GM06990 (cell line): Measurements from ENCODE around the gene AKAIN1.

Experiments
- DNase-seq: peaks from one replicate; pipeline ENCODE4 v3.0.0-alpha.2; 2011; ENCODE audit not compliant: insufficient read length; ENCODE audit errors: extremely low read depth
- H3K27me3 ChIP-seq: replicated peaks from 2 replicates; pipeline ENCODE4 v1.6.0; 2011; ENCODE audit warnings: low read length; ENCODE audit not compliant: control insufficient read depth, insufficient read depth
- H3K36me3 ChIP-seq: 2 replicates; pipeline ENCODE4 v1.5.1; 2011; ENCODE audit warnings: low read length; ENCODE audit not compliant: control insufficient read depth, insufficient read depth
- H3K4me3 ChIP-seq: replicated peaks from 2 replicates; pipeline ENCODE4 v1.5.1; 2011; ENCODE audit warnings: low read depth, mild to moderate bottlenecking, control low read depth, low read length
- TF ChIP-seq, protein P1 (sequence below): IDR thresholded peaks from 2 replicates; pipeline ENCODE4 v1.5.1; 2011; ENCODE audit warnings: low read length, control low read depth, mild to moderate bottlenecking, inconsistent platforms; ENCODE audit not compliant: insufficient read depth, poor library complexity, severe bottlenecking

AKAIN1 gene

DNA sequence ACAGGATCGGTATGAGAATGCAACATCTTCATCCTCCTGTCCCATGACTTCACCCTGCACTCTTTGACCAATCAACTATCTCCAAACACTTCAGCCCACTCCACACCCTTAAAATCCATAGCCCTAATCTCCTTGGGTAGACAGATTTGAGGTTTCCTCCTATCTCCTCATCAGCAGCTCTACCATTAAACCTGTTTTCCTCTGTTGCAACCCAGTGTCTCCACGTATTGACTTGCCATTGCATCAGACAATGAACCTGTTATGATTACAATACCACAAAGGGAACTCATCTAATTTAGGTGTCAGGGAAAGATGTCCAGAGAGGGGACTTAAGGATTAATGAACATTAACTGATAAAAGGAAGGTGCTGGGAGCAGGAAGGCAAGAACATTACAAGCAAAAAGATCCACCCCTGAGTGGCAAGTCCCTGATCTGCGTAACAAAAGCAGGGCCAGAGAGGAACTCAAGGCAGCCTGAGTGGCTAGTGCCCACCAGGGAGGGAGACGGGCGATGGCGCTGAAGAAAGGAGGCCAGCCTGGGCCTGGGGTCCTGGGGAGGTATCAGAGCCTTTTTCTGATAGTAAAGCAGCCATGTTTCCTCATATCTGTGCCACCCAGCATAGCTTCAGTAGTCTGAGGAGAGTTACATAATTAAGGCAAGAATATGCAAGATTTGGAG, 44.6 kb downstream of the AKAIN1 start:
- TF ChIP-seq, protein P1, sequence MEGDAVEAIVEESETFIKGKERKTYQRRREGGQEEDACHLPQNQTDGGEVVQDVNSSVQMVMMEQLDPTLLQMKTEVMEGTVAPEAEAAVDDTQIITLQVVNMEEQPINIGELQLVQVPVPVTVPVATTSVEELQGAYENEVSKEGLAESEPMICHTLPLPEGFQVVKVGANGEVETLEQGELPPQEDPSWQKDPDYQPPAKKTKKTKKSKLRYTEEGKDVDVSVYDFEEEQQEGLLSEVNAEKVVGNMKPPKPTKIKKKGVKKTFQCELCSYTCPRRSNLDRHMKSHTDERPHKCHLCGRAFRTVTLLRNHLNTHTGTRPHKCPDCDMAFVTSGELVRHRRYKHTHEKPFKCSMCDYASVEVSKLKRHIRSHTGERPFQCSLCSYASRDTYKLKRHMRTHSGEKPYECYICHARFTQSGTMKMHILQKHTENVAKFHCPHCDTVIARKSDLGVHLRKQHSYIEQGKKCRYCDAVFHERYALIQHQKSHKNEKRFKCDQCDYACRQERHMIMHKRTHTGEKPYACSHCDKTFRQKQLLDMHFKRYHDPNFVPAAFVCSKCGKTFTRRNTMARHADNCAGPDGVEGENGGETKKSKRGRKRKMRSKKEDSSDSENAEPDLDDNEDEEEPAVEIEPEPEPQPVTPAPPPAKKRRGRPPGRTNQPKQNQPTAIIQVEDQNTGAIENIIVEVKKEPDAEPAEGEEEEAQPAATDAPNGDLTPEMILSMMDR: no peak
- no peaks in the 10 kb centered on the region for H3K36me3 ChIP-seq
- DNase-seq: no peak
- no peaks in the 10 kb centered on the region for H3K27me3 ChIP-seq
- no peak overlapping the region for H3K4me3 ChIP-seq

DNA sequence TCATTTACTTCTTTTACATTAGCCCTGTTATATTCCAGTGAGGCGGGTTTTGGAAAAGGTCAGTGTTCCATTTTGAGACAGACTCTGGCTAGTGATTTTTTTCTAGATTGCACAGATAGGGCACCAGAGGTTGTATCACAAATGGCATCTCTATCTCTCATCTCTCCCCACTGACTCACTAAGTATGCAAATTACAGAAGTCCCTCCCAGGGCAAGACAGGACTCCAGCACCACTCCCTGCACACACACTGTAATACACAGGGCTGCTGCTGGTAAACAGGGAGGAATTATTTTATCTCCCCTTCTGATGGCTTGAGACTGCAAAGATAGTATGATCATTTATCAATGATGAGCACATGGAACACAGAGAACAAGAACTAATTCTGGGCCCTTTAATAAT, 46.2 kb downstream of the AKAIN1 start:
- TF ChIP-seq, protein P1: no peak
- H3K36me3 ChIP-seq: no peaks in the 10 kb centered on the region
- H3K4me3 ChIP-seq: no peak overlapping the region
- no peak for DNase-seq
- H3K27me3 ChIP-seq: no peaks in the 10 kb centered on the region

DNA sequence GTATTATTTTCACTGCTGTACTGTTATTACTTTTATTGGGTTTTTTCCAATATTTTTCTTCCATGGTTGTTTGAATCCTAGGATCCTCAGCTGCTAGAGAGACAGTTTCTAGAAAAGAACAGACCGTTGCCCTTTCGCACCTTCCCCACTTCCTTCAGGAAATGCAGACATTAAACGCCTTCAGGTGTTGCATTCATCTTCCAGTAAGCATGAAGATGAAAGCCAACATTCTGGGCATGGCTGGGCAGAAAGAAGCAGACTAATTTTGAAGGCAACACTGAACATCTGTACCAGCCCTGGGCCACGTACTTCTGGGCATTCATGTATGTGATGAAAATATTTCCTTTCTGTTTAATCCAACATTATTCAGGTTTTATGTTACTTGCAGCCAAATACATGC, 51.0 kb downstream of the AKAIN1 start:
- TF ChIP-seq, protein P1: no peak
- no peak overlapping the region for H3K4me3 ChIP-seq
- DNase-seq: no peak
- no peaks in the 10 kb centered on the region for H3K27me3 ChIP-seq
- no peaks in the 10 kb centered on the region for H3K36me3 ChIP-seq

DNA sequence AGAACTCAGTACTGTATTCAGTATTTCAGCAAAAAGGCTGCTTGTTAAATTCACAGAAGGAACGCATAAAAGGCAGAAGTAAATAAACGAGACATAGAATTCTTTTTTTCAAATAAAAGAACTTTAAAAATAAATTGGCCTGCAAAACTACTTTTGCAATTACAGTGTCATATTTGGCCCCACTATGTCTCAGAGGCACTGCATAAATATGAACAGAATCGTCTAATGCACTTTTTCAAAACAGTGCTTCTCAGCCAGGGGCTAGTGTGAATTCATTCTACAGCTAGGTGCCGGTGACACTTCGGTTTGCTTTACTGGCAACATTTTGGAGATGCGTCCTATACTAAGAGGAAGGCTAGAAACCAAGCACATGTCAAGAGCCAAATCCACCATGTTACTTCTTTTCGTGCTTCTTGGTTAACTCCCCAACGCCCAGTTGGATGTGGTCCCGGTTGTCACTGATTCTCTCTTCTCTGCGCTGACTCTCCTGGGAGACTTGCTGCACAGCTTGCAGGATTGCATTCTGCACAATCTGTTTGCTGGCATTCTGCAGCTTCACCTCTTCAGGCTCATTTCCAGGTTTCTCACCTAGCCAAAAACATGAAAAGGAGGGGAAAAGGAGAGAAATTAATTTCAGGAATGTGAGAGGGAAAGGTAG, 51.8 kb downstream of the AKAIN1 start:
- DNase-seq: no peak
- H3K4me3 ChIP-seq: no peak overlapping the region
- no peaks in the 10 kb centered on the region for H3K27me3 ChIP-seq
- no peaks in the 10 kb centered on the region for H3K36me3 ChIP-seq
- TF ChIP-seq, protein P1: no peak

DNA sequence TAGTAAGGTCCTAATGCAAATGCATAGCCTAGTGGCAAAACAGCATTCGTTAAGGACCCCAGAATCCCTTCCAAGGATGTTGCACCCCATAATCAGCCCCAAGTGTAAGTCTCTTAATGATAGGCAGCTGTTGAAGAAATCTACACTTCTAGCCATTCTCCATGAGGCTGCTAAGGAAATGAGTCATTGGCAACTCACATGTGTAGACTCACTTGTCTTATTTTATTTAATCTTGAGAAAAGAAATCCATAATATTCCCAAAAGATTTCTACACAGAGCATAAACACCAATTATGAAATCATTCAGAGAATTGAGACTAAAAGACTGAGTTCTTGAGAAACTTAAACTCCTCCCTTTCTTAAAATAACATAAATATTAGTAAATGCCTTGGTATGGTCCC, 52.4 kb downstream of the AKAIN1 start:
- no peak for DNase-seq
- TF ChIP-seq, protein P1: no peak
- Histone ChIP-seq H3K36me3 (no peaks in the 10 kb centered on the region), H3K4me3 (no peak overlapping the region), H3K27me3 (no peaks in the 10 kb centered on the region)
